Neural cell (in vitro differentiated cells): ENCODE data around the gene TBC1D24. TPM values are rescaled to one million over a fixed set of nuclear protein-coding genes. Genes with fewer than 3 reads are reported as not detected.

Source experiments
- H2AFZ ChIP-seq: fragments of 200-600, 300-800 bp; sonication (generic), shearing (Covaris generic); 2 replicates; pipeline ENCODE4 v1.6.0; 2014; ENCODE audit warnings: low read depth, mild to moderate bottlenecking, antibody characterized with exemption, low read length, moderate library complexity
- H3F3A ChIP-seq: fragments of 200-600 bp; shearing (Covaris generic); 2 replicates; pipeline ENCODE4 v1.6.1; 2016; ENCODE audit warnings: mild to moderate bottlenecking, moderate library complexity, mixed read lengths, antibody characterized with exemption, low read length; ENCODE audit not compliant: insufficient read depth, poor library complexity, severe bottlenecking
- H3K27ac ChIP-seq: fragments of 200-600, 300-800 bp; sonication (generic), shearing (Covaris generic); 2 replicates; pipeline ENCODE4 v1.5.1; 2014; ENCODE audit warnings: mild to moderate bottlenecking, low read length, moderate library complexity
- H3K27me3 ChIP-seq: fragments of 300-800, 200-600 bp; sonication (generic), shearing (Covaris generic); 2 replicates; pipeline ENCODE4 v1.6.0; 2014; ENCODE audit warnings: mild to moderate bottlenecking, low read depth, low read length, moderate library complexity; ENCODE audit not compliant: insufficient read depth
- H3K36me3 ChIP-seq: fragments of 300-800, 200-600 bp; sonication (generic), shearing (Covaris generic); 2 replicates; pipeline ENCODE4 v1.5.1; 2014; ENCODE audit warnings: mild to moderate bottlenecking, antibody characterized with exemption, low read length, moderate library complexity; ENCODE audit not compliant: insufficient read depth
- H3K4me2 ChIP-seq: fragments of 300-800, 200-600 bp; sonication (generic), shearing (Covaris generic); 2 replicates; pipeline ENCODE4 v1.6.0; 2014; ENCODE audit warnings: mild to moderate bottlenecking, low read length
- H3K4me3 ChIP-seq: fragments of 300-800, 200-600 bp; sonication (generic), shearing (Covaris generic); 2 replicates; pipeline ENCODE4 v1.5.1; 2014; ENCODE audit warnings: mild to moderate bottlenecking, low read length, moderate library complexity
- H3K79me2 ChIP-seq: fragments of 200-600 bp; shearing (Covaris generic); replicated peaks from 2 replicates; pipeline ENCODE4 v1.6.0; 2014; ENCODE audit warnings: mild to moderate bottlenecking, low read length, moderate library complexity; ENCODE audit not compliant: insufficient read depth
- H3K9ac ChIP-seq: fragments of 300-800, 200-600 bp; sonication (generic), shearing (Covaris generic); 2 replicates; pipeline ENCODE4 v1.6.1; 2016; ENCODE audit warnings: mild to moderate bottlenecking, low read length, mixed read lengths
- H3K9me2 ChIP-seq: fragments of 200-600 bp; shearing (Covaris generic); 2 replicates; pipeline ENCODE4 v1.6.1; 2016; ENCODE audit warnings: mild to moderate bottlenecking, low read length, mixed read lengths; ENCODE audit not compliant: insufficient read depth
- H3K9me3 ChIP-seq: fragments of 200-600, 300-800 bp; sonication (generic), shearing (Covaris generic); 2 replicates; pipeline ENCODE4 v1.6.1; 2016; ENCODE audit warnings: mild to moderate bottlenecking, mixed run types, low read length, moderate library complexity, mixed read lengths
- H4K20me1 ChIP-seq: fragments of 200-600 bp; shearing (Covaris generic); 2 replicates; pipeline ENCODE4 v1.6.1; 2016; ENCODE audit warnings: mild to moderate bottlenecking, mixed run types; ENCODE audit not compliant: insufficient read depth
- CTCF ChIP-seq: fragments of 450-650 bp; IDR thresholded peaks from 2 replicates; pipeline ENCODE4 v1.5.1; 2014; ENCODE audit warnings: antibody characterized with exemption, mild to moderate bottlenecking, moderate library complexity; ENCODE audit not compliant: poor library complexity, severe bottlenecking
- EP300 ChIP-seq: fragments of 450-650 bp; conservative IDR thresholded peaks from 2 replicates; pipeline ENCODE4 v1.6.1; 2014; ENCODE audit warnings: antibody characterized with exemption, mild to moderate bottlenecking, moderate library complexity; ENCODE audit not compliant: poor library complexity, severe bottlenecking
- EZH2 ChIP-seq: fragments of 200-600, 300-800 bp; shearing (Covaris generic), sonication (generic); IDR thresholded peaks from 2 replicates; pipeline ENCODE4 v1.6.1; 2014; ENCODE audit warnings: antibody characterized with exemption, low read length, borderline replicate concordance, mild to moderate bottlenecking; ENCODE audit not compliant: insufficient read depth, poor library complexity, severe bottlenecking
- MXI1 ChIP-seq: fragments of 450-650 bp; conservative IDR thresholded peaks from 2 replicates; pipeline ENCODE4 v1.6.1; 2014; ENCODE audit warnings: antibody characterized with exemption, mild to moderate bottlenecking; ENCODE audit not compliant: poor library complexity, severe bottlenecking
- POLR2AphosphoS5 ChIP-seq: IDR thresholded peaks from 2 replicates; pipeline ENCODE4 v1.6.1; 2012
- RAD21 ChIP-seq: fragments of 450-650 bp; conservative IDR thresholded peaks from 2 replicates; pipeline ENCODE4 v1.6.1; 2014; ENCODE audit warnings: antibody characterized with exemption, mild to moderate bottlenecking, moderate library complexity
- REST ChIP-seq: IDR thresholded peaks from 2 replicates; pipeline ENCODE4 v1.6.1; 2012; ENCODE audit warnings: borderline replicate concordance
- SMC3 ChIP-seq: fragments of 450-650 bp; conservative IDR thresholded peaks from 2 replicates; pipeline ENCODE4 v1.6.1; 2014; ENCODE audit warnings: antibody characterized with exemption, mild to moderate bottlenecking, moderate library complexity; ENCODE audit not compliant: poor library complexity
- TAF1 ChIP-seq: IDR thresholded peaks from 2 replicates; pipeline ENCODE4 v1.6.1; 2012; ENCODE audit warnings: low read depth
- polyA plus RNA-seq: library from polyadenylated mRNA; depleted of rRNA; stranded (reverse); fragments of >200 nt; gene quantifications from 2 replicates; pipeline ENCODE4 v1.2.3, GENCODE V29; 2014

Gene TBC1D24
- polyA plus RNA-seq, 1 donor from 2014 or later: 27.1 TPM

- H3F3A ChIP-seq: no peaks in the 10 kb centered on the region
- H4K20me1 ChIP-seq: no peaks in the 10 kb centered on the region
- no peak overlapping the region for H3K27ac ChIP-seq
- no peaks in the 10 kb centered on the region for H3K79me2 ChIP-seq
- TF ChIP-seq REST (no peak), POLR2AphosphoS5 (no peak), TAF1 (no peak), EZH2 (no peak), MXI1 (no peak), EP300 (no peak), RAD21 (no peak), CTCF (no peak), SMC3 (no peak)
- no peak overlapping the region for H3K4me3 ChIP-seq
- no peak overlapping the region for H3K4me2 ChIP-seq
- no peaks in the 10 kb centered on the region for H3K9me2 ChIP-seq
- no peak overlapping the region for H3K9ac ChIP-seq
- no peaks in the 10 kb centered on the region for H3K36me3 ChIP-seq
- no peaks in the 10 kb centered on the region for H3K27me3 ChIP-seq
- no peaks in the 10 kb centered on the region for H3K9me3 ChIP-seq
- no peak overlapping the region for H2AFZ ChIP-seq
These were observed 23.9 kb upstream of the TBC1D24 start for GRCh38 chr16:2450975-2451381.

- H2AFZ ChIP-seq: no peak overlapping the region
These were observed 23.0 kb upstream of the TBC1D24 start for GRCh38 chr16:2451851-2452320.

More at GRCh38 chr16:2451851-2452320, 23.0 kb upstream of the TBC1D24 start:
- Histone ChIP-seq H3F3A (no peaks in the 10 kb centered on the region), H3K36me3 (no peaks in the 10 kb centered on the region), H3K4me3 (no peak overlapping the region), H3K9ac (no peak overlapping the region), H3K79me2 (no peaks in the 10 kb centered on the region), H3K9me2 (no peaks in the 10 kb centered on the region), H3K4me2 (no peak overlapping the region), H3K9me3 (no peaks in the 10 kb centered on the region), H3K27me3 (no peaks in the 10 kb centered on the region), H4K20me1 (no peaks in the 10 kb centered on the region), H3K27ac (no peak overlapping the region)
- TF ChIP-seq SMC3 (no peak), POLR2AphosphoS5 (no peak), CTCF (no peak), TAF1 (no peak), REST (no peak)
